ENCODE results near the gene PRDM16.

PRDM16 gene

GRCh38 chr1:3382326-3383057, 313.5 kb downstream of the PRDM16 start:
- FAIRE-seq = no peak
- no peak for TF ChIP-seq CTCF (IDR thresholded peaks at IDR 0.05; ENCODE audit: insufficient read depth, missing control alignments)
- no peak for DNase-seq (ENCODE audit: insufficient read length, low spot score)

GRCh38 chr1:3383679-3384078, 314.7 kb downstream of the PRDM16 start:
- DNase-seq (ENCODE audit: insufficient read length, low spot score) = no peak
- no peak for TF ChIP-seq CTCF (IDR thresholded peaks at IDR 0.05; ENCODE audit: insufficient read depth, missing control alignments)
- FAIRE-seq = no peak

GRCh38 chr1:3384407-3384806, 315.4 kb downstream of the PRDM16 start:
- FAIRE-seq (no peak), DNase-seq (ENCODE audit: insufficient read length, low spot score) (no peak)
- no peak for TF ChIP-seq CTCF (IDR thresholded peaks at IDR 0.05; ENCODE audit: insufficient read depth, missing control alignments)

GRCh38 chr1:3386205-3387002, 317.4 kb downstream of the PRDM16 start:
- no peak for FAIRE-seq
- no peak for DNase-seq (ENCODE audit: insufficient read length, low spot score)

GRCh38 chr1:3387401-3387800, 318.4 kb downstream of the PRDM16 start:
- FAIRE-seq (no peak), DNase-seq (ENCODE audit: insufficient read length, low spot score) (no peak)
- TF ChIP-seq CTCF (IDR thresholded peaks at IDR 0.05; ENCODE audit: insufficient read depth, missing control alignments) = no peak

More at GRCh38 chr1:3386205-3387002, 317.4 kb downstream of the PRDM16 start:
- no peak for TF ChIP-seq CTCF (IDR thresholded peaks at IDR 0.05; ENCODE audit: insufficient read depth, missing control alignments)

- FAIRE-seq (no peak), DNase-seq (ENCODE audit: insufficient read length, low spot score) (no peak)
- TF ChIP-seq CTCF (IDR thresholded peaks at IDR 0.05; ENCODE audit: insufficient read depth, missing control alignments) = no peak
Measured at GRCh38 chr1:3389093-3389833, 320.3 kb downstream of the PRDM16 start.
